KOPT-K1 (cell line): ENCODE measurements around the gene OCA2.

Experiments used
- H3K27ac ChIP-seq: fragments of 200-600 bp; sonication (generic); 2 replicates; pipeline ENCODE4 v1.5.1; 2016; ENCODE audit warnings: antibody characterized with exemption, mild to moderate bottlenecking, low read depth, low read length; ENCODE audit not compliant: poor library complexity, severe bottlenecking
- H3K36me3 ChIP-seq: fragments of 200-600 bp; sonication (generic); 2 replicates; pipeline ENCODE4 v1.5.1; 2017; ENCODE audit warnings: antibody characterized with exemption, mild to moderate bottlenecking, low read length, moderate library complexity; ENCODE audit not compliant: insufficient read depth
- H3K9me3 ChIP-seq: fragments of 200-600 bp; sonication (generic); 2 replicates; pipeline ENCODE4 v1.5.1; 2017; ENCODE audit warnings: antibody characterized with exemption, low read length, mild to moderate bottlenecking; ENCODE audit not compliant: insufficient read depth, poor library complexity, severe bottlenecking

Gene OCA2

DNA sequence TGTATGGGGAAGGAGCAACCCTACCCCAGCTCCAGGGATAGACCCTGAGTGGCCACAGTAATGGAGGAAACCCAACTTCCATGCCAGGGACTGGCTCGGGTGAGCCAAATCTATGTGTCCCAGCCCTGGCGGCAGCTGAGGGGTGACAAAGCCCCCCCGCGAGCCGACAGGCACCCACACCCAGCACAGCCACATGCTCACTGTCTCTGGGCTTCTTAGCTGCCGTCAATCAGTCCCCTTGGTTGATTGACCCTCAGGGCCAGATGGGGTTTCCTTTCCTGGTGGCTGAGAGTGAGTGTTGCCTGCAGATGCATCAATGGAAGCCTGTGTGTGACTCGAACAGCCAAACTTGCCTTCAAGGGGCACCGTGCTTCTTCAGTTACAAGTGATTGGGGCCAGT is 2.1 kb upstream of the OCA2 start:
- Histone ChIP-seq H3K9me3 (no peaks in the 10 kb centered on the region), H3K27ac (no peak overlapping the region), H3K36me3 (no peaks in the 10 kb centered on the region)

DNA sequence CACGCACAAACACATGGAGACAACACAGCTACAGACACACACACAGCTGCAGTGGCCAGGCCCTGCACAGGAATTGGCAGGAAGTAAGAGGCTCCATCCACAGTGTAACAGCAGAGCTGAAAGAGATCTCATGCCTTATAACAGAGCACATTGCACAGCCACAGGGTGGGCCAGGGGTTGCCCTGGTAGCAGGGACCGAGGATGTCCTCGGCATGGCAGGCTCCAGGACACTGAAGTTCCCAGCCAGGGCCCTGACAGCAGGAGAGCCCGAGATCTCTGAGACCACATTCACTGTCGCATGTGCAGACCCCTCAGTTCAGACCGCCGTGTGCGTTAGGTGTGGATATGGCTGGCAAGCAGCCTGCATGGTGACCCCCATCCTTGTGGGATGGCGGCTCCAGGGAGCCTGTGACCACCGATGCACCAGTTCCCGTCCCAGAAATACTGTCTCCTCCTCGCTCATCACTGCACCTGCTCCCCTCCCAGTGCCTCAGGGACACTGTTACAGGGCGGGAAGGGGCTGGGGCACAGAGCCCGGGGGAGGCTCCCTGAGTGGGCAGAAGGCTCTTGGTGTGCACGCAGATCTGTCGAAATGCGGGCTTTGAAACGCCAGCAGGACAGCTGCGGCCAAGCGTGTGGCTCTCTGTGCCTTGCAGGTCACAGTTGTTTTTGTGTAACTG is 1.5 kb upstream of the OCA2 start:
- no peak overlapping the region for H3K27ac ChIP-seq
- H3K36me3 ChIP-seq, result no peaks in the 10 kb centered on the region
- H3K9me3 ChIP-seq, result no peaks in the 10 kb centered on the region

DNA sequence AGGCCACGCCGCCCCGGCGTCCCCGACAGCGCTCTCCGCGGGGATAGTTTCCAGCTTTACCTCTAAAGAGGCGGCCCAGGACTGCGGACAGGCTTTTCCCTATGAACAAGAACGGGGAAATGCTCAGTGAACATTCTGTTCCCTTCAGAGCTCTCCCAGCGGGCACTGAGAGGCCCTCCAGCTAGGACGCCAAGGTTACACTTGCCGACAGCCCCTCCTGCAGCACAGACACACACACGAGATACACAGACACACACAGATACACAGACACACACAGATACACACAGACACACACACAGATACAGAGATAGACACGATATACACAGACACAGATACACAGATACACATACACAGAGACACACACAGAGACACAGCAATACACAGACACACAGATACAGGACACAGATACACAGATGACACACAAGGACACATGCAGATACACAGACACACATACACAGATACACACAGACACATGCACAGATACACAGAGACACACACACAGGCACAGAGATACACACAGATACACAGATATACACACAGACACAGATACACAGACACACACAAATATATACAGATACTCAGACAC is 533 bp upstream of the OCA2 start:
- H3K27ac ChIP-seq, result no peak overlapping the region

DNA sequence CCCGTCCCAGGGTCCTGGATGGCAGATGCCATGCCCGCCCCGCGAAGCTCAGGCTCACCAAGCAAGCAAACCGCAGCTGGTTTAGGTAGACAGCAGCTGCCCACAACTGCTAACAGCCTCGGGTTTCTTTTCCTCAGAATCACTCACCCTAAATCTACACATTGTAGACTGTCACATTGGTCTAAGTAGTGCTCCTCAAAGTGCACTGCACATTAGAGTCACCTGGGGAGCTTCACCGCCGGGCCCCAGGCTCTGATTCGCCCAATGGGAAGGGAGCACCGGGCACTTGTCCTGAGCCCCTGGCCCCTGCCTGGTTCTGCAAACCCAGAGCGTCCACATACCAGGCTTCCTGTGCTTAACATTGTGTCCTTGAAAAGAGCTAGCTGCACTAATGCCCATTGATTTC is 752 bp downstream of the OCA2 start:
- Histone ChIP-seq H3K36me3 (no peaks in the 10 kb centered on the region), H3K27ac (no peak overlapping the region), H3K9me3 (no peaks in the 10 kb centered on the region)

More for the DNA sequence above, 533 bp upstream of the OCA2 start:
- Histone ChIP-seq H3K9me3 (no peaks in the 10 kb centered on the region), H3K36me3 (no peaks in the 10 kb centered on the region)

DNA sequence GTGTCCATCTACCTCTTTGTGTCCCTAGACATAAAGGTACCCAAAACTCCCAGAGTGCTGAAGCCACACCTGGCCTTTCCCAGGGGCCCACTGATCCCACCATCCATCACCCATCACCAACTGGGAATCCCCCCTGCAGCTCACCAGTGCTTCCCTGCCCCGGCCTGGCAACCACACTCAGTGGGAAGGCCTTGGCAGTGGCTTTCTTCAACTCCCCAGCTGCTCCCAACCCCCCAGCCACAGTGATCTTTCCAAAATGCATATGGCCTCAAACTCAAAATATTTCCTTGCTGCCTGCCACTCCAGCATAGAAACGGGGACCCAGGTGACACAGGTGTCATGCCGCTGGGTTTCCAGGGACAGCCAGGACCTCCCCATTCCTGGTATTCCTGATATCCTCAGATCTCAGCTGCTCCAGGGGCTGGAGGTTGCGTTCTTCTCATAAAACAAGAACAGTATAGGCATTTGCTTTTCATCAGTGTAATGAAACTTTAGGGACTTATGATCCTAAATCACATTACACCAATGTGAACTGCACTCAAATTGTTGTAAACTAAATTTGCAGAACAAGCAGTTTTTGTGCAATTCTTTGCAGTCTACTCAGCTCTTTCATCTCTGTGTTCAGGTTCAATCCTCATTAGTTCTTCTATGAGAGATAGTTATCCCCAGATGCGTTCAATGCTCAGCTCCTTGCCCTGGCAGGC is 1.3 kb downstream of the OCA2 start:
- Histone ChIP-seq H3K9me3 (no peaks in the 10 kb centered on the region), H3K27ac (no peak overlapping the region), H3K36me3 (no peaks in the 10 kb centered on the region)

DNA sequence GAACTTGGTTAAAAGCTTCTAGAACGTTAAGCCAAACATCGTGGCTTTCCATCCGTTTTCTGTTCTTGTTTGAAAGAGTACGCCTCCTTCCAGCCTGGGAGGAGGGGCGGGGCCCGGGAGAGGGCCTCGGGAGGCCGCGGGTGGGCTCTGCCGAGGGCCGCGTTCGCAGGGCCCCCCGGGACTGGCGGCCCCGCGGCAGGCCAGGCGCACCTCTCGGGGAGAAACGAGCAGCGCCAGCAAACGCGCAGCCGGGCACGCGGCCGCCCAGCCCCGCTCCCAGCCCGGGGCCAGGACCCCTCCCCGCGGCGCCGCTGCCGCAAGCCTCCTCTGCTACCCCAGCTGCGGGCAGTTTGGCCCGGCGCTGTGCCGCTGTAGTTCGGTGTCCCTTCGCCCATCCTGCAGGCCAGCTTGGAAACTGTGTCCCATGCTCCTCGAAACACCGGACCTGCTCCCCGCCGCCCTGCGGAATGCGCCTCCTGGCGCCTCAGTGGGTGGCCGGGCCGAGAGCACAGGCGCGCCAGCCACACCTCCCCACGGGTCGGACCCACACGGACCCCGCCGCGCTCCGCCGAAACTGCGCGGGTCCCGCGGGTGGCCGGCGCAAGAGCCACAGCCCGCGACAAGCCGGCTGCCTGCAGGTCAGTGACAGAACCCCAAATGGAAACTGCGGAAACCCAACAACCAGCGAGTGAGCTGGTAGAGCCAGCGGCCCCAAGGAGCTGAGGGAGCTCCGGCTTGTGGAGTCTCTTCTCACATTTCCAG is 2.3 kb downstream of the OCA2 start:
- H3K36me3 ChIP-seq, result no peaks in the 10 kb centered on the region
- peaks cover 3% of the 10 kb centered on the region for H3K9me3 ChIP-seq
- no peak overlapping the region for H3K27ac ChIP-seq

DNA sequence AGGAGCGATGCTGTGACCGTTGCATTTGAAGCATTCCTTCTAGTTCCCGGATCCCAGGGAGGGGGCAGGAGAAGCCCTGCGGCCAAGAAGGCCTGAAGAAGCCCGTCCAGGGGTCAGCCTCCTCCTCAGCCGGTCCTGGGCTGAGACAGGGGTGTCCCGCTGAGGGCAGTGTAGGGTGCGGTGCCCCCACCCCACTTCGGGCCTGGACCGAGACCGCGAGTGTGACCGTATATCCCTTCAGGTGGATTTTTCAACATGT is 2.8 kb downstream of the OCA2 start:
- no peaks in the 10 kb centered on the region for H3K36me3 ChIP-seq
- peaks cover 8% of the 10 kb centered on the region for H3K9me3 ChIP-seq
- H3K27ac ChIP-seq, result no peak overlapping the region

DNA sequence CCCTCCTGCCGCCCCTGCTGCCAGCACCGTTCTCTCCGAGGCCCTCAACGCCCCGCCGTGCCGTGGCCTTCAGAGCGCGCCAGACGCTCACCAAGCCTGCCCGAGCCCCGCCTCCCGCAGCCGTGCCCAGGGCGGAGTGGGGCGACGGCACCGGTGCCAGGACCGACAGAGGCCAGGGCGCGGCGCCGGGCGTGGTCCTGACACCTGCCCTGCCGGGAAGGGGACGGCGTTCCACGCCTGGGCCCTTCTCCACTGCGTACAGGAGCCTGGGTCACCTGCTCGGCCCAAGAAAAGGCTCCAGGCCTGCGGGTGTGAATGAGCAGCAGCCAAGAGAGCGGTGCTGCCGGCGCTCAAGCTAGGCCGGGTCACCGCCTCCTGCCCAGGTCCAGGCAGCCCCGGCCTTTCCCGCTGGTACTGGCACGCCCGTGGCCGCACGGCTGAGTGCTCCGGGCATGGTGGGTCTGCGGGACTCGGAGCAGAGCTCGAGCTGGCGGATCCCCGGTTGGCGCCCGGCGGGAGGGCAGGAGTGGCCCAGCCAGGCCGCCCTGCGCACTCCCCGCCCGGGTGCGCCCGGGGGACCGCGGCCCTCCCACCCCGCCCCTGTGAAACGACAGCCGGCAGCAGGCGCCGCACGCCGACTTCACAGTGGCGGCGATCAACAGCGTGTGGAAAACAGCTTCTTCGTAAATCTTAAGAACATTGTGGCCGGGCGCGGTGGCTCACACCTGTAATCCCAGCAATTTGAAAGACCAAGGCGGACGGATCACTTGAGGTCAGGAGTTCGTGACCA is 4.2 kb downstream of the OCA2 start:
- Histone ChIP-seq H3K27ac (no peak overlapping the region), H3K9me3 (peaks cover 18% of the 10 kb centered on the region), H3K36me3 (no peaks in the 10 kb centered on the region)

DNA sequence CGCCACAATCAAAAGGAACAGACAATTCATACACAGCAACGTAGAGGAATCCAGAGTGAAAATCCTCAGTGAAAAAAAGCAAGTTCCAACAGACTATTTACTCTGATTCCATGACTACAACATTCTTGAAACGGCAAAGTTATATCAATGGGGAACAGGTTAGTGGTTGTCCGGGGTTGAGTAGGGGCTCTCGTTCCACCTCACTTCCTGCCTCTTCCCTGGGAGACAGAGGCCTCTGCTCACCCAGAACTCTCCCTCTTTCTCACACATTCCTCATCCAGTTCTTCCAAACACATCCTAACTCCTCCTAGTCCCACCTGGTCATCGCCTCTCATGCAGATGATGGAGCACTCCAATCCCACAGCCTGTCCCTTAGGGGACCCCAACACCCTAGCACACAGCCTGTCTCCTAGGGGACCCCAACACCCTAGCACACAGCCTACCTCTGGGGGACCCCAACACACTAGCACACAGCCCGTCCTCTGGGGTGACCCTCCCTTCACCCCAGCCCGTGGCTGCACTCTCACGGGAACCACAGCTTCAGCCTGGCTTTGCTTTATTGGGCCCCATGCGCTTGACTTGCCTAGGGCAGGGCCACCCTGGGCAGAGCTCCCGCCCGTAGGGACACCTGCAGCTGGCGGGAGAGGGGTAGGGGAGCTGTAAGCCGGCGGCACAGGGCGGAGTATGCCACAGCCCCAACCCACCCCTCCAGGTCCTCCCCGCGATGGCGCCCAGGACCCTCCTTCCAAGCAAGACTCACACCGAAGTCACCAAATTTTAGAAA is 5.2 kb downstream of the OCA2 start:
- Histone ChIP-seq H3K36me3 (no peaks in the 10 kb centered on the region), H3K27ac (no peak overlapping the region), H3K9me3 (peaks cover 18% of the 10 kb centered on the region)

DNA sequence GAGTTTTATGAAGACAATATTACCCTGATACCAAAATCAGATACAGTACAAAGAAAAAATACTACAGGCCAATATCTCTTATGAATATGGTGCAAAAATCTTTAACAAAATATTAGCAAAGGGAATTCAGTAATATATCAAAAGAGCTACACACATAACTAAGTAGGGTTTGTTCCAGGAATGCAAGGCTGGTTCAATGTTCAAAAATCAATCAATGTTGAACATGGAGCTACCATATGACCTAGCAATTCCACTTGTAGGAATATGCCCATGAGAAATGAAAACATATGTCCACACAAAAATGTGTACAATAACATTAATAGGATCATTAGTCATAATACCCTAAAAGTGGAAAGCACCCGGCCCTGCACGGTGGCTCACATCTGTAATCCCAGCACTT is 7.8 kb downstream of the OCA2 start:
- H3K36me3 ChIP-seq, result no peaks in the 10 kb centered on the region
- no peak overlapping the region for H3K27ac ChIP-seq
- peaks cover 22% of the 10 kb centered on the region for H3K9me3 ChIP-seq

DNA sequence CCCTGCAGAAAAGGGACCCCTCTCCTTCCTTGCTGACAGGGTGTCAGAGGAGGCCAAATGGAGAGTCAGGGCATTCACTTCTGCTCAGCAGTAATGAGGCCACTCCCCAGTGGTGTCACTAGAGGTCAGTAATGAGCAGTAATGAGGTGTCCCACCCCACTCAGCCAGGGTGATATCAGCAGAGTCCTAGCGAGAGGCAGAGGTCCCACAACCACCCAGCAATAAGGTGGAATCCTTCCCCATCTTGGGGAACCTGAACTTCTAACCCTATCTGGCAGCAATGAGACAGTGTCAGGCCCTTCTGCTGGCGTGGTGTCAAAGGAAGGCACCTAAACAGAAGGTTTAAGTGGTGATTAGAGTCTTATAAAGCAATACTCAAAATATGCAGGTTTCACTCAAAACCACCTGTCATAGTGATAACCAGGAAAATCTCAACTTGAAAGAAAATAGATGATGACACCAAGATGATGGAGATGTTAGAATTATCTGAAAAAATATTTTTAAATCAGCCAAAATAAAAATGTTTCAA is 12.9 kb downstream of the OCA2 start:
- no peak overlapping the region for H3K27ac ChIP-seq

DNA sequence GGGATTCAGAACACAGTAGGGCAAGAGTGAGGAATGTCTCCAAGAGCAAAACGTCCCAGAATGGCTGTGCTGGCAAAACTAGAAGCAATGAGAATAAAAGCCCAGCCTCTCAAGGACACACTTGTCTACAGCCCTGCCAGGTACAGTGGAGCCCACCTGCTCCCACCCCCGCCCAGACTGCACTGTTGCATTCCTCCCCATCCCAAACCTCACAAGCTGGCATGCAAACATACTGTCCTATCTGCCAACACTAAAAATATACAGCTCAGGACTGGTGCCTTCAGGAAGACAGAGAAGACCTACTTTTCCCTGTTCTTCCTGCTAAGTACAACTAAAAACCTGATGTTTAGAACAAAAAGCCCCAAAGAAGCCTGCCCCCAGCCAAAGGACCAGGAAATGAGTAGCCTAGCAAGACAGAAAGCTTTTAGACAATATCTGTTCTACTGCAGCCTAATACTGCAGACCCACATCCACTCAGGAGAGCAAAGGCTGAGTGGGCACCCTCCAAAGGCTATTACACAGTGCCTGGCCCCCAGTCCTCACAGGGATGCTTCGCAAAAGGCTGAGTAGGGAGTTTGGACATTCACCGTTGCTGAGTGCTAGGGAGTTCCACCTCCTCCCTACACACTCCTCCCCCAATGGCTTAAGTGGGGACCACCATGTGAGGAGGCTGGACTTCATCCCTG is 13.5 kb downstream of the OCA2 start:
- Histone ChIP-seq H3K36me3 (no peaks in the 10 kb centered on the region), H3K27ac (no peak overlapping the region), H3K9me3 (peaks cover 9% of the 10 kb centered on the region)

More for the DNA sequence above, 12.9 kb downstream of the OCA2 start:
- Histone ChIP-seq H3K36me3 (no peaks in the 10 kb centered on the region), H3K9me3 (peaks cover 13% of the 10 kb centered on the region)

DNA sequence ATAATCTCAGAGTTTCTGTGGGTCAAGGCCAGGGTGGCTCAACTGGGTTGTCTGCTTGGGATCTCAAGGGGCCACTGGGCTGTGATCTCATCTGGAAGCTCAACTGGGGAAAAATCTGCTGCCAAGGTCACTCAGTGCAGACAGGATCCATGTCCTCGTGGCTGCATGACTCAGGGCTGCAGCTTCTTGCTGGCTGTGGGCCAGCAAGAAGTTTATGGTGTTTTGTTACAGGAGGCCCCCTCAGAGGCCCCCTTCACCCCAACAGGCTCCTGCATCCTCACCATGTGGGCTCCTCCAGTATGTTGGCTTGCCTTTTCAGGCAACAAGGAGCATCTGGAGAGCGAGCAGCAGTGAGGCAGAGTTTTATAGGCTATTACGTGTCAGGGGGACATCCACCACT is 14.6 kb downstream of the OCA2 start:
- H3K9me3 ChIP-seq, result peaks cover 4% of the 10 kb centered on the region
- H3K36me3 ChIP-seq, result no peaks in the 10 kb centered on the region
- no peak overlapping the region for H3K27ac ChIP-seq
